Adipocyte (in vitro differentiated cells): ENCODE data around the gene HAGH.

Source experiments
- DNase-seq: peaks from one replicate; pipeline ENCODE4 v3.0.0-alpha.2; 2015; ENCODE audit warnings: low read depth
- H3K27me3 ChIP-seq: replicated peaks from 2 replicates; pipeline ENCODE4 v1.7.0; 2013; ENCODE audit warnings: mild to moderate bottlenecking, low read length, moderate library complexity; ENCODE audit not compliant: control insufficient read depth, insufficient read depth
- H3K36me3 ChIP-seq: 2 replicates; pipeline ENCODE4 v1.7.0; 2013; ENCODE audit warnings: low read length, mild to moderate bottlenecking, moderate library complexity; ENCODE audit not compliant: control insufficient read depth, insufficient read depth, severe bottlenecking
- H3K4me1 ChIP-seq: 2 replicates; pipeline ENCODE4 v1.7.0; 2013; ENCODE audit warnings: mild to moderate bottlenecking, low read length, moderate library complexity; ENCODE audit not compliant: control insufficient read depth, insufficient read depth
- H3K4me3 ChIP-seq: 2 replicates; pipeline ENCODE4 v1.7.0; 2013; ENCODE audit warnings: mild to moderate bottlenecking, low read length, moderate library complexity
- H3K9ac ChIP-seq: 2 replicates; pipeline ENCODE4 v1.7.0; 2013; ENCODE audit warnings: mild to moderate bottlenecking, low read length, moderate library complexity
- H3K9me3 ChIP-seq: 2 replicates; pipeline ENCODE4 v1.7.0; 2013; ENCODE audit warnings: mild to moderate bottlenecking, low read length, moderate library complexity; ENCODE audit not compliant: control insufficient read depth

HAGH gene

GRCh38 chr16:1781254-1781653 lies 45.4 kb downstream of the HAGH start:
- peaks cover 5% of the 10 kb centered on the region for H3K4me1 ChIP-seq
- peak overlapping the region; percentile 89 for H3K9ac ChIP-seq
- H3K27me3 ChIP-seq = no peaks in the 10 kb centered on the region
- peak overlapping the region; percentile 88 for H3K4me3 ChIP-seq
- H3K36me3 ChIP-seq = peaks cover 15% of the 10 kb centered on the region
- no peak for DNase-seq
- no peaks in the 10 kb centered on the region for H3K9me3 ChIP-seq

- H3K4me1 ChIP-seq = peaks cover 5% of the 10 kb centered on the region
- peak overlapping the region; percentile 89 for H3K9ac ChIP-seq
- DNase-seq = no peak
- no peaks in the 10 kb centered on the region for H3K9me3 ChIP-seq
- H3K27me3 ChIP-seq = no peaks in the 10 kb centered on the region
- peaks cover 18% of the 10 kb centered on the region for H3K36me3 ChIP-seq
- H3K4me3 ChIP-seq = no peak overlapping the region
These were observed 46.0 kb downstream of the HAGH start for GRCh38 chr16:1780677-1781072.

GRCh38 chr16:1779741-1780676 lies 46.6 kb downstream of the HAGH start:
- Histone ChIP-seq H3K36me3 (peaks cover 25% of the 10 kb centered on the region), H3K9me3 (no peaks in the 10 kb centered on the region)
- no peak for DNase-seq

GRCh38 chr16:1779234-1779701 lies 47.4 kb downstream of the HAGH start:
- DNase-seq = no peak
- H3K27me3 ChIP-seq = no peaks in the 10 kb centered on the region
- no peak overlapping the region for H3K4me3 ChIP-seq
- H3K9me3 ChIP-seq = no peaks in the 10 kb centered on the region
- peaks cover 26% of the 10 kb centered on the region for H3K36me3 ChIP-seq
- peaks cover 11% of the 10 kb centered on the region for H3K4me1 ChIP-seq
- no peak overlapping the region for H3K9ac ChIP-seq

More at GRCh38 chr16:1779741-1780676, 46.6 kb downstream of the HAGH start:
- Histone ChIP-seq H3K9ac (no peak overlapping the region), H3K4me3 (no peak overlapping the region), H3K27me3 (no peaks in the 10 kb centered on the region), H3K4me1 (peaks cover 5% of the 10 kb centered on the region)

GRCh38 chr16:1778200-1779179 lies 48.1 kb downstream of the HAGH start:
- Histone ChIP-seq H3K9me3 (no peaks in the 10 kb centered on the region), H3K36me3 (peaks cover 26% of the 10 kb centered on the region), H3K9ac (no peak overlapping the region), H3K4me3 (no peak overlapping the region), H3K4me1 (peaks cover 16% of the 10 kb centered on the region), H3K27me3 (no peaks in the 10 kb centered on the region)
- no peak for DNase-seq

- peaks cover 26% of the 10 kb centered on the region for H3K36me3 ChIP-seq
- no peak for DNase-seq
- H3K4me3 ChIP-seq = no peak overlapping the region
- H3K4me1 ChIP-seq = peaks cover 16% of the 10 kb centered on the region
- no peaks in the 10 kb centered on the region for H3K9me3 ChIP-seq
- H3K27me3 ChIP-seq = no peaks in the 10 kb centered on the region
- no peak overlapping the region for H3K9ac ChIP-seq
These were observed 49.0 kb downstream of the HAGH start for GRCh38 chr16:1777375-1778199.

GRCh38 chr16:1776991-1777374 lies 49.6 kb downstream of the HAGH start:
- Histone ChIP-seq H3K36me3 (peaks cover 26% of the 10 kb centered on the region), H3K27me3 (no peaks in the 10 kb centered on the region), H3K9me3 (no peaks in the 10 kb centered on the region), H3K4me1 (peaks cover 21% of the 10 kb centered on the region), H3K9ac (no peak overlapping the region), H3K4me3 (no peak overlapping the region)
- DNase-seq = no peak

- Histone ChIP-seq H3K36me3 (peaks cover 26% of the 10 kb centered on the region), H3K4me3 (no peak overlapping the region), H3K9ac (no peak overlapping the region), H3K4me1 (peaks cover 24% of the 10 kb centered on the region), H3K27me3 (no peaks in the 10 kb centered on the region), H3K9me3 (no peaks in the 10 kb centered on the region)
- DNase-seq = no peak
These were observed 50.0 kb downstream of the HAGH start for GRCh38 chr16:1776672-1776955.

GRCh38 chr16:1775846-1776671 lies 50.6 kb downstream of the HAGH start:
- H3K9ac ChIP-seq = no peak overlapping the region
- H3K36me3 ChIP-seq = peaks cover 26% of the 10 kb centered on the region
- H3K27me3 ChIP-seq = no peaks in the 10 kb centered on the region
- no peak overlapping the region for H3K4me3 ChIP-seq
- peaks cover 19% of the 10 kb centered on the region for H3K4me1 ChIP-seq
- no peaks in the 10 kb centered on the region for H3K9me3 ChIP-seq
- no peak for DNase-seq
